Epithelial cell of esophagus (primary cell): ENCODE measurements around the gene RAD51B.
A peak's percentile ranks its signal among the peaks of the same experiment; 100 is the strongest.

Experiments
- DNase-seq: peaks from one replicate; pipeline ENCODE4 v3.0.0; 2010; ENCODE audit warnings: low read depth
- H3K4me3 ChIP-seq: 2 replicates; pipeline ENCODE4 v1.5.1; 2011; ENCODE audit warnings: mild to moderate bottlenecking, low read length, control low read depth
- CTCF ChIP-seq: IDR thresholded peaks from 2 replicates; pipeline ENCODE4 v1.5.1; 2011; ENCODE audit warnings: low read depth, mild to moderate bottlenecking, low read length, control low read depth, inconsistent platforms; ENCODE audit not compliant: insufficient read depth; ENCODE audit errors: missing control alignments

Gene RAD51B

GRCh38 chr14:68403191-68404145 lies 583.9 kb downstream of the RAD51B start:
- no peak overlapping the region for H3K4me3 ChIP-seq
- no peak for TF ChIP-seq CTCF

GRCh38 chr14:68404146-68404527 lies 584.6 kb downstream of the RAD51B start:
- no peak for TF ChIP-seq CTCF
- no peak for DNase-seq
- H3K4me3 ChIP-seq, result no peak overlapping the region

More at GRCh38 chr14:68403191-68404145, 583.9 kb downstream of the RAD51B start:
- DNase-seq, result no peak

- no peak for TF ChIP-seq CTCF
- peak; percentile 62 for DNase-seq
- H3K4me3 ChIP-seq, result no peak overlapping the region
Observed at GRCh38 chr14:68404652-68405183, 585.1 kb downstream of the RAD51B start.

GRCh38 chr14:68405961-68406360 lies 586.4 kb downstream of the RAD51B start:
- no peak for TF ChIP-seq CTCF
- H3K4me3 ChIP-seq, result no peak overlapping the region
- peak; percentile 89 for DNase-seq

- no peak for DNase-seq
- TF ChIP-seq CTCF, result no peak
Observed at GRCh38 chr14:68407285-68407684, 587.7 kb downstream of the RAD51B start.

GRCh38 chr14:68407825-68408224 lies 588.2 kb downstream of the RAD51B start:
- no peak for TF ChIP-seq CTCF
- DNase-seq, result no peak

More at GRCh38 chr14:68407285-68407684, 587.7 kb downstream of the RAD51B start:
- H3K4me3 ChIP-seq, result no peak overlapping the region

More at GRCh38 chr14:68407825-68408224, 588.2 kb downstream of the RAD51B start:
- H3K4me3 ChIP-seq, result no peak overlapping the region
